Mucosa of stomach (tissue), 1 donor: ENCODE data around the gene VANGL1.

Source experiments
- H3K27me3 ChIP-seq: one replicate; pipeline ENCODE4 v1.7.0; 2013; ENCODE audit warnings: mild to moderate bottlenecking, low read length; ENCODE audit not compliant: control insufficient read depth, insufficient read depth
- H3K36me3 ChIP-seq: one replicate; pipeline ENCODE4 v1.7.0; 2013; ENCODE audit warnings: low read length; ENCODE audit not compliant: control insufficient read depth, insufficient read depth
- H3K4me1 ChIP-seq: one replicate; pipeline ENCODE4 v1.7.0; 2013; ENCODE audit warnings: mild to moderate bottlenecking, low read length; ENCODE audit not compliant: control insufficient read depth, insufficient read depth
- H3K4me3 ChIP-seq: one replicate; pipeline ENCODE4 v1.7.0; 2013; ENCODE audit warnings: low read length
- H3K9ac ChIP-seq: one replicate; pipeline ENCODE4 v1.7.0; 2013; ENCODE audit warnings: mild to moderate bottlenecking, low read length, moderate library complexity
- H3K9me3 ChIP-seq: one replicate; pipeline ENCODE4 v1.7.0; 2013; ENCODE audit warnings: mild to moderate bottlenecking, low read length, moderate library complexity; ENCODE audit not compliant: control insufficient read depth
- donor health status: Pancreatic carcinoma.

The VANGL1 gene

GRCh38 chr1:115694805-115695204 is 53.0 kb downstream of the VANGL1 start:
- Histone ChIP-seq H3K27me3 (no peaks in the 10 kb centered on the region), H3K4me1 (no peaks in the 10 kb centered on the region)

DNA sequence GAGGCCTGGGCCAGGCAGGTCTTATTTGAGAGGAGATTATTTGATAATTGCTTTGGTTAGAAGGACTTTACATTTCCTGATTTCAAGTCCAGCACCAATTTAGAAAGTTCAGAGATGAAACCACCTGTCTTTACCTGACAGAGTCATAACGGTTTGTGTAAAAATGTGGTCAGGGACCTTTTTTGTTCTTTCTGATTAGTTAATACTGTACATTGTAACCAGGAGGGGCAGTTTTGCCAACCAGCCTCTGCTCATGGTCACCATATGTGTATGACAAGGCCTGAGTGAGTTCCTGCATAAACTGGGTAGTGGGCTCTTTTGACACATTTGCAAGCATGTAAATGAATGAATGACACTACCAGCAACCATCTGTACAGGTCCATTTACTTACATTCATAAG is 55.8 kb downstream of the VANGL1 start:
- no peak overlapping the region for H3K4me3 ChIP-seq
- H3K9me3 ChIP-seq = no peaks in the 10 kb centered on the region
- H3K27me3 ChIP-seq = no peaks in the 10 kb centered on the region
- no peak overlapping the region for H3K9ac ChIP-seq
- no peaks in the 10 kb centered on the region for H3K36me3 ChIP-seq
- H3K4me1 ChIP-seq = no peaks in the 10 kb centered on the region

More at GRCh38 chr1:115694805-115695204, 53.0 kb downstream of the VANGL1 start:
- H3K9me3 ChIP-seq = no peaks in the 10 kb centered on the region
- H3K4me3 ChIP-seq = no peak overlapping the region
- no peaks in the 10 kb centered on the region for H3K36me3 ChIP-seq
- H3K9ac ChIP-seq = no peak overlapping the region

GRCh38 chr1:115701090-115701489 is 59.3 kb downstream of the VANGL1 start:
- H3K36me3 ChIP-seq = no peaks in the 10 kb centered on the region

GRCh38 chr1:115702959-115703358 is 61.2 kb downstream of the VANGL1 start:
- H3K9ac ChIP-seq = no peak overlapping the region
- H3K36me3 ChIP-seq = no peaks in the 10 kb centered on the region
- no peak overlapping the region for H3K4me3 ChIP-seq
- H3K27me3 ChIP-seq = no peaks in the 10 kb centered on the region
- no peaks in the 10 kb centered on the region for H3K9me3 ChIP-seq
- H3K4me1 ChIP-seq = no peaks in the 10 kb centered on the region

More at GRCh38 chr1:115701090-115701489, 59.3 kb downstream of the VANGL1 start:
- no peaks in the 10 kb centered on the region for H3K9me3 ChIP-seq
- no peak overlapping the region for H3K9ac ChIP-seq
- H3K4me3 ChIP-seq = no peak overlapping the region
- no peaks in the 10 kb centered on the region for H3K4me1 ChIP-seq
- H3K27me3 ChIP-seq = no peaks in the 10 kb centered on the region

DNA sequence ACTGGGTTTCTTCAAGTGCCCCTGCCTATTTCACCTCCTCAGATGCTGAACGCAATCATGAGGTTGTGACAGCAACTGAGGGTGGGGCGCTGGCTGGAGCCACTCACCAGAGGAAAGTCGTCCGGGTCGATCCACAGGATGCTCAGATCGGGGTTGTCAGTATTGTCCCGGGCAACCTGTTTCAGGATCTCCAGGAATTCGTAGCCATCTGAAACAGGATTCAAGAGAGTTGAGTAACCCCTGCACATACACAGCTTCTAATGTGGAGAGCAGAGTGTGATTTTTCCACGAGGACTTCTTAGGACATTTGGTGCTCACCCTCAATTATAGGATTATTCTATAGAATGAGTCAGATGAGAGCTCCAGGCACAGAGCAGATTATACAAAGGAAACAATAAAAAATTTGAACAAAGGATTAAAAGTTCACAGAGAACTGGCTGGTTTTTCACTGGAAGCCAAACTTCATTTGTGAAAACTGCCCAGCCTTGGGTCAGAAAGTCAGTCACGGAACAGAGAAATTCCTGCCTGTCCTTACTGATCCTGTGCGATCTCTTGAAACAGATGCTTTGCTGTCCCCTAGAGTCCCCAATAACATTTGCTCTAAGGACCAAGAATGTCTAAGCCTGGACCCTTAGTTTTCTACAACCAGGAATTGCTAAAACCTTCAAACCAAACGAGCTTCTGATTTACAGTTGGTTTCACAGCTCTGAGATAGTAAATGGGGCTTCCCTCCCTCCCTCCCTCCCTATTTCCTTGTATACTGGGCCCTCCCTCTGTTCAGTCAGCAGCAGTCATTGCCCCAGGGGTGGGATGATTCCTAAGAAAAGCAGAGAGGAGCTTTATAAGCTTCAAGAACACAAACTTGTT is 63.5 kb downstream of the VANGL1 start:
- Histone ChIP-seq H3K27me3 (no peaks in the 10 kb centered on the region), H3K9me3 (no peaks in the 10 kb centered on the region), H3K4me3 (no peak overlapping the region), H3K9ac (no peak overlapping the region), H3K36me3 (no peaks in the 10 kb centered on the region), H3K4me1 (no peaks in the 10 kb centered on the region)

- Histone ChIP-seq H3K27me3 (no peaks in the 10 kb centered on the region), H3K9ac (no peak overlapping the region), H3K36me3 (no peaks in the 10 kb centered on the region), H3K4me3 (no peak overlapping the region), H3K4me1 (peaks cover 3% of the 10 kb centered on the region), H3K9me3 (no peaks in the 10 kb centered on the region)
These were observed 64.2 kb downstream of the VANGL1 start for GRCh38 chr1:115705963-115706362.

GRCh38 chr1:115706587-115707425 is 65.0 kb downstream of the VANGL1 start:
- peaks cover 7% of the 10 kb centered on the region for H3K4me1 ChIP-seq
- H3K27me3 ChIP-seq = no peaks in the 10 kb centered on the region
- H3K36me3 ChIP-seq = no peaks in the 10 kb centered on the region
- H3K4me3 ChIP-seq = no peak overlapping the region
- no peak overlapping the region for H3K9ac ChIP-seq
- no peaks in the 10 kb centered on the region for H3K9me3 ChIP-seq

DNA sequence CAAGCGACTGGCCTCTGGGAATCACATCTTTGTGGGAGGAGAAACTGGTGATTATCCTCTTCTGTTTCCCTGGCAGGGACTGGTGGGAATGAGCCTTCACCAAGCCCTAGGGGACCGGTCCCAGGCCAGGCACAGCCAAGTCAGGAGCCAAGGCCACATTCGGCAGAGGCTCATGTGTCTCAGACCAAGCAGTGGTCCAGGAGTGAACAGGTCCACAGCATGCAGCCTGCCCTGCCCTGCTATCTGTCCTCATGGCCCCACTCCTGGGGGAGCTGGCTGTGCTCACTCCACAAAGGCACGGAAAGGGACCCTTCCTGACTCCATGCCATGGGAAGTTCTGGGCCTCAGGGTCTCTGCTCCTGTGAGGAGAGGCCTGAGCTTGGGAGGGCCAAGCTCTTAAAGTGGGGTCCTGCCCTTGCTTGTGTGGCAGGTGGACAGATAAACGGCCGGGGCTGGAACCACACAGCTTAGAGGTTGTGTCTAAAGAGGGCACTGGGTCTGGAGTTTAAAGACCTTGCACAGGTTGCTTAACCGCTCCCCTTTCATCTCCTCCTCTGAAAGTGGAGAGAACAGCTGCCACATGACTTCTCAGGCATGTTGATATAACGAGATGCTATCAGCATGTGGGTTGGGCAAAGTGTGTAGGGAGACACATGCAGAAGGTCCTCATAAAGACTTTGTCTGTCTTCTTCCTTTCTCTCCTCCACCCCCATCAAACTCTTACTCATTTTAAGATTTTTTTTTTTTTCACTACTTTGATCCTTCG is 69.3 kb downstream of the VANGL1 start:
- Histone ChIP-seq H3K4me1 (peaks cover 31% of the 10 kb centered on the region), H3K9ac (no peak overlapping the region), H3K9me3 (no peaks in the 10 kb centered on the region), H3K36me3 (no peaks in the 10 kb centered on the region), H3K27me3 (no peaks in the 10 kb centered on the region), H3K4me3 (no peak overlapping the region)

- H3K36me3 ChIP-seq = no peaks in the 10 kb centered on the region
- peaks cover 31% of the 10 kb centered on the region for H3K4me1 ChIP-seq
- H3K9ac ChIP-seq = no peak overlapping the region
- no peaks in the 10 kb centered on the region for H3K9me3 ChIP-seq
- H3K27me3 ChIP-seq = no peaks in the 10 kb centered on the region
- no peak overlapping the region for H3K4me3 ChIP-seq
These were observed 71.3 kb downstream of the VANGL1 start for GRCh38 chr1:115712911-115713609.

GRCh38 chr1:115713906-115714305 is 72.1 kb downstream of the VANGL1 start:
- Histone ChIP-seq H3K4me3 (no peak overlapping the region), H3K9me3 (no peaks in the 10 kb centered on the region), H3K36me3 (no peaks in the 10 kb centered on the region), H3K4me1 (peaks cover 31% of the 10 kb centered on the region), H3K27me3 (no peaks in the 10 kb centered on the region), H3K9ac (no peak overlapping the region)

GRCh38 chr1:115714572-115715141 is 72.9 kb downstream of the VANGL1 start:
- no peaks in the 10 kb centered on the region for H3K9me3 ChIP-seq
- H3K4me1 ChIP-seq = peaks cover 31% of the 10 kb centered on the region
- no peak overlapping the region for H3K4me3 ChIP-seq
- no peaks in the 10 kb centered on the region for H3K36me3 ChIP-seq
- H3K27me3 ChIP-seq = no peaks in the 10 kb centered on the region
- no peak overlapping the region for H3K9ac ChIP-seq
